Cerebellar nuclear complex (tissue), 1 donor: ENCODE measurements around the gene EYS.
"Not testable (repeated sequence)": the region's sequence is repeated elsewhere in the genome, so short reads cannot be mapped to it uniquely, and the experiment has no call there.

Experiments
- DNase-seq, 2 experiments: peaks; one replicate each; lab custom pipeline; 2025; lab: John Stamatoyannopoulos, UW

The EYS gene

DNA sequence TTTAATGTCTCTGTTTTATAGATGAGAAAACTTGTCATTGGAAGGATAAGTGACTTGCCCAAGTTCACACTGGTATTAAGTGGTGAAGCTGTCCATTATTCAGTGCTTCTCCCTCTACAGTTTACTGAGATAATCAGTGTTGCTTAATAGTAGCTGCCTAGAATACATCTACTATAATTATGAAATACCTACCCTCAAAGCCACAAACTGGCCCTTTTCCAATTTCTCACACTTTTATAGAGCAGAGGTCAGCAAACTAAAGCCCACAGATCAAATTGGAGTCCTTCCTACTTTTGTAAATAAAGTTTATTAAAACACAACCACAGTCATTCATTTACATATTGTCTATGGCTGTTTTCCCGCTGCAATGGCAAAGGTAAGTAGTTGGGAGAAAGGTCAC is 73.5 kb downstream of the EYS start:
- DNase-seq = no peak

DNA sequence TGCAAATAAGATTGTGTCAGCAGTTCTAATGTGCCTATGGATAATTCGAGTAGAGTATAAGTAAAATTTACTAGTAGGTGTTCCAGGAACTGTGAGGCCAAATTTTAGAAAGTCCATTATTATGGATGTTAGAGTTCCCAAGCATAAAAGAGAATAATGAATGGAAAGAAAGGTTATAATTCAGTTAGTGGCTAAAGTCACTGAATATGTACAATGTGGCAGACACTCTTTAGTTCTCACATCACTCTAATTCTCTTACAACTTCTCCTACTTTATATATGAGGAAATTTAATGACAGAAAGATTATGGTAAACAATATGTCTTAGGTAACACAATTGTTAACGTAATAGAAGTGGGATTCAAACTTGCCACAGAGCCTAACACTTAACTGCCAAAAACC is 75.3 kb downstream of the EYS start:
- DNase-seq = no peak

DNA sequence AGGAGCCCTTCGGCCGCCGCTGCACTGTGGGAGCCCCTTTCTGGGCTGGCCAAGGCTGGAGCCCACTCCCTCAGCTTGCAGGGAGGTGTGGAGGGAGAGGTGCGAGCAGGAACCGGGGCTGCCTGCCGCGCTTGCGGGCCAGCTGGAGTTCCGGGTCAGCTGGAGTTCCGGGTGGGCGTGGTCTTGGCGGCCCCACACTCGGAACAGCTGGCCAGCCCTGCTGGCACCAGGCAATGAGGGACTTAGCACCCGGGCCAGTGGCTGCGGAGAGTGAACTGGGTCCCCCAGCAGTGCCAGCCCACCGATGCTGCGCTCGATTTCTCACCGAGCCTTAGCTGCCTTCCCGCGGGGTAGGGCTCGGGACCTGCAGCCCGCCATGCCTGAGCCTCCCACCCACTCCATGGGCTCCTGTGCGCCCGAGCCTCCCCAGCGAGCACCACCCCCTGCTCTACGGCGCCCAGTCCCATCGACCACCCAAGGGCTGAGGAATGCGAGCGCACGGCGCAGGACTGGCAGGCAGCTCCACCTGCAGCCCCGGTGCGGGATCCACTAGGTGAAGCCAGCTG is 79.5 kb downstream of the EYS start:
- not testable (repeated sequence) for DNase-seq

DNA sequence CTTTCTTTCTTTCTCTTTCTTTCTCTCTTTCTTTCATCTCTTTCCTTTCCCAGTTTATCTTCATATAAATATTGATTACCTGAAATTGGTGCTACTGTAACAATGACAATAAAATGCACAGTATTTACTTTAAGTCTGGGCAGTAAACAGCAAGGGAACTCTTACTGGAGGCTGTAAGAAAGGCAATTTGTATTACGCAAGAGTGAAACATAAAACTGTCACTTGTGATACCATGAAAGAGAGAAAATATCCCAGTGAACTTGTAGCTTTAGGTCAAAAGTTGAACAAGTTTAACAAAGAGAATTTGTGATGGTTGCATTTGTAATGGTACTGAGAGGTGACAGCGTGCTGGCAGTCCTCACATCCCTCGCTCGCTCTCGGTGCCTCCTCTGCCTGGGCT is 80.0 kb downstream of the EYS start:
- no peak for DNase-seq

DNA sequence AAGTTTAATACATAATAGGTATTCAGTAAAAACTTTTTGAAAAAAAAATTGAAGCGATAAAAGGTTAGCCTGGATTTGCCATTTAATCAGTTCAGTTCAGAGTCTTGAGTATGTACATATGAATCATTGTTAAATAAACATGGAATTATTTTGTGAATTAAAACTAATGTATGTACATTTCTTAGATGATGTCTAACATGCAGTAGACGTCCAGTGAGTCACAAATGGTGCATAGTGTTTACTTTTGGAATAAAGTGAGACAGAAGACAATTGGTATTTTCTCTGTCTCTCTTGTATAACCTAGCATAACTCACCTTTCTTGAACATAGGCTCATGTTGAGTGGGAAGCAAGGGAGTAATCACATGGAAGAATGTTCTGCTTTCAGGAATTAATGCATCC is 83.5 kb downstream of the EYS start:
- DNase-seq = no peak

DNA sequence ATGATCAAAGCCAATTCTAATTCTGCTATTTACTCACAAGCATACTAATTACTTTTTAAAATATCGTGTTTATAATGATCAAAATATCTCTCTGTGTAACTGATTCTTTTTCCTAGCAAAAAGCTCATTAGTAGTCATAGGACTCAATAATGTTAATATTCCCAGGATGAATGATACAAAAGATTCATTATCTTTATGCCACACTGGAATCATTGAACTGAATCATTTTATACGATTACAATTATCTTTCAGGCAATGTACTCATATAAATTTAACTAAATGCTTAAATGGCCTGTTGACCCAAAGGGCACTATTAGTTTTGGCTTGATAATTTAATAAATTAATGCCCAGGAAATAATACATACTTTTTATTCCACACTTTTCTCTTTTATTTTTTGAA is 96.3 kb downstream of the EYS start:
- DNase-seq = no peak

DNA sequence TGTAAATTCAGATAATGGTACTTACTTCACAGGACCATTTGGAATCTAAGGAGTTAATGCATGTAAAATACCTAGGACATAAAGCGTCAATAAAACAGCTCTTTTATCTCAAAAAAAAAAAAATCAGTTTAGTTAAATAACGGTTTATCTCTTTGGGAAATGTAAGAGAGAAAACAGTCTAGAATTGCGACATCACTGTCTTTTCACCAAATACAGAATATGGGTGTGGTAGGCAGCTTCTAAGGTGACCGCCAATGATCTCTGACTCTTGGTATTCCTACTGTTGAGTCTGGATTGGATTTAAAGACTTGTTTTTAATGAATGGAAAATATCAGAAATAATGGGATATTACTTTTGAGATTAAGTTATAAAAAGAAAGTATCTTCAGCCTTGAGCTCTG is 111.5 kb downstream of the EYS start:
- no peak for DNase-seq

DNA sequence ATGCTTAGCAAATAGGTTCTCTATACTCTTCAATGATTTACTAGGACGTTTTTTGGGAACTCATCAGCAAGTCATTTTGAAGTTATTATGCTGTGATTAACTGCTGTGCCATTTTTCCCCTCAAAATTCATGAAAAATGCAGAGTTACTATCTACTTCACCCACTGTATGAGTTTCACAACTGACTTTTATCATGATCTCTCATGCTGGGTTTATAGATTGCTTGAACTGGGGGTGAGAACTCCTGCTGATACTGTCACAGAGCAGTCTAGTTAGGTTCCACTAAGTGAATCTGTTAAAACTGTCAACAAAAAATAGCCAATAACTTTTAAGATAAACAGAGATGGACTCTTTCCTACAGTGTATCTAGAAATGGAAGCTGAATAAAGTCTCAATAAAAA is 136.7 kb downstream of the EYS start:
- DNase-seq = no peak

DNA sequence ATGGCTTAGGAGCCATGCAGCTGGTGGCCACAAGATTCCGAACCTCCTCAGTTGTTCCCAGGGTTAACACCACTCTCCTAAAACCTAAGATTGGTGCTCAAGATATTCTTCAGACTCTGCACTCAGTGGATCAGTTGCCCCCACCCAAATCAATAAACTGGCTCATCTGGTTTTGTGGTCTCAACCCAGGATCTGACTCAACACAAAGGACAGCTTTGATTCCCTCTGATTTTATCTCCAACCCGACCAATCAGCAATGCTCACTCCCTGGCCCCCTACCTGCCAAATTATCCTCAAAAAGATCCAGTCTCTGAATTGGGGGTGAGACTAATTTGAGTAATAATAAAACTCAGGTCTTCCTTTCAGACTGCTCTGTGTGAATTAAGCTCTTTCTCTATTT is 137.5 kb downstream of the EYS start:
- no peak for DNase-seq

DNA sequence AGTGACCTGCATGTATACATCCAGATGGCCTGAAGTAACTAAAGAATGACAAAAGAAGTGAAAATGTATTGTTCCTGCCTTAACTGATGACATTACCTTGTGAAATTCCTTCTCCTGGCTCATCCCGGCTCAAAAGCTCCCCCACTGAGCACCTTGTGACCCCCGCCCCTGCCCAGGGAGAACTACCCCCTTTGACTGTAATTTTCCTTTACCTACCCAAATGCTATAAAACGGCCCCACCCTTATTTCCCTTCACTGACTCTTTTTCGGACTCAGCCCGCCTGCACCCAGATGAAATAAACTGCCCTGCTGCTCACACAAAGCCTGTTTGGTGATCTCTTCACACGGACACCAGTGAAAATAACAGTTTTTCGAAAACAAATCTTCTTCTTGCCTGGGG is 138.0 kb downstream of the EYS start:
- not testable (repeated sequence) for DNase-seq

DNA sequence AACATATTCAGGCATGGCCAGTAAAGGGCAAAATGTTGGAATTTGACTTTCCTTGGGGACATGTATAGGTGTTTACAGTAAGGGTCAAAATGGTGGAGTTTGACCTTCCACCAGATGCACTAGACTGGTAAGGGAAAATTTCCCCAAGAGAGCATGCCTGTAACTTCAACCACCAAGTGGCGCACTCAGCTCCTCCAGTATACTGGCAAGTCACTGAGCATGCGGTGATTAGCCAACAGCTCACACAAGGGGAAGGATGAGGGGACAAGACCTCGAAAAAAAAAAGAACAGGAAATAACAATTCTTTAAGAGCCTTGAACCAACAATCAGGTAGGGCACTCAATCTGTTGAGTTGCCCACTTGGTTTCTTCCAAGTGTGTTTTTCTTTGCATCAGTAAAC is 140.9 kb downstream of the EYS start:
- DNase-seq = no peak

DNA sequence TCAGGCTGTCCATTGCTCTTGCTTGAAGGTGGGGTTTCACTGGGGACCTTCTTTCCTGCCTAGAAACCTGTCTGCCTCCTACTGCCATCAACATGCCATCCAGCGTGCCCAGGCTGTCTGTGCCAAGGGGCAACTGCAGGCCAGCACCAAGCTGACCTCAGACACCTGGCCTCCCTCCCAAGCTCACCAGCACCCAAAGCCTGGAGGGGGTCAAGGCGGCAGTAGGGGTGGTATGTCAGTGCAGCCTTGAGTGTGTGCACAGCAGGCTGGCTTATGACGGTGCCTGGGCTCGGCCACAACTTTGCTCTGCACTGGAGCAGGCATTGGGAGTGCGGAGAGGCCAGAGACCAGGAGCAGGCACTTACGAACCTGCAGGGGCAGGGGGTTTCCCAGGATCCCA is 149.0 kb downstream of the EYS start:
- no peak for DNase-seq

DNA sequence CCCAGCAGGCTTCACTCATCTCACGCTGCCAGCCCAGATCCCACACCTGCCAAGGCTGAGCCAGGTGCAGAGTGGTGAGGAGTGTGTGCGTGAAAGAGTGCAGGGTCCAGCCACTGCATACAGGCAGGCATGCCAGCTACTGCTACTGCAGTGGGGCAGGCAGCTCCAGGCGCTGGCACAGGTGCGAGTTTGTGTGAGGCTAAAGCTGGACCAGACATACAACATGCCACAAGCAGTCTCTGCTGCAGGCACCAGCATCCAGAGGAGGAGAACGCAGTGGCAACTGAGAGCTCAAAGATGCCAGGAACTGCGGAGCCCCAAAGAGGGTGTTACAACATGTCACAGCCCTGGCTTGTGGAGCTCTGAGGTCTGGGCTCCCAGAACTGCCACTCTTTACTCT is 149.8 kb downstream of the EYS start:
- no peak for DNase-seq

DNA sequence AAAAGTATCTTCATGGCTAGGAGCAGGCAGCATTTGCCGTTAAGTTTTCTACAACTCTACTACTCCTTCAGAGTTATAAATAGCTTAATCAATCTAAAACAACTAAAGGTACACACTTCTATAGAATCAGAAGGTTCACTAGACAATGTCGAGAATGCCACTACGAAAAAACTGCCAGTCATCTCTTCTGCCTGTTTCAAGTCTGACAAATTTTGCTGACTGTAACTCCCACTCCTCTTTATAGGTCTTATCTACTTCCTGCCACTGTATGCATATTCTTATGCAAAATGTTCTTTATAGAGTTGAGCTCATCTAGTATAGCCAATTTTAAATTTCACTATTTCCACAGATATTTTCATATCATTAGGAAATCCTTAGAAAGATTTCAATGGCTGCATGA is 160.1 kb downstream of the EYS start:
- DNase-seq = no peak

DNA sequence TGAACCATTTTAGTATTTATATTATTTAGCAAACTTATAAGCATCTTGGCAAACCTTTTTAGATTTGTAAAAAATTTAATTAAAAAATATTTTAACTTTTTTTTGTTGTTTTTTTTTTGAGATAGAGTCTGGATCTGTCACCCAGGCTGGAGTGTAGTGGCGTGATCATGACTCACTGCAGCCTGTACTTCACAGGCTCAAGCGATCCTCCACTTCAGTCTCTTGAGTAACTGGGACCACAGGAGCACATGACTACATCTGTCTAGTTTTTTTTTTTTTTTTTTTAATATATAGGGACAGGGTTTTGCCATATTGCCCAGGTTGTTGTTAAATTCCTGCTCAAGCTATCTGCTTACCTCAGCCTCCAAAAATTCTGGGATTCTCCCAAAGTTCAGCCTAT is 161.1 kb downstream of the EYS start:
- DNase-seq = no peak

DNA sequence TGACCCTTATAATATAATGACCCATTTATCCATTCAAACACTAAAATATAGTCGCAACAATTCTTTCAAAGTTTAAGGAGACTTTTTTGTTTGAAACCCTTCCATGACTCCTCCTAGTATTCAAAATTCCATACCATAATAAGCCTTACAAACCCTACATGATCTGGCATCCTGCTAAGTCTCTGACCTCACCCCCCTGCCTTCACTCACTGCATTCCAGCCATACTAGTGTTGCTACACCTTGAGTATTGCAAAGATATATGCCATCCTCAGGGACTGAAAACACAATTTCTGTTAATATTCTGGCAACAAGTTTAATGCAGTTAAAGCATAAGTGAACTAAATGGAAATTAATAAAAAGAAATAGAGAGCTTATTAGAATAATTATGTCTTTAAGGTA is 168.4 kb downstream of the EYS start:
- no peak for DNase-seq

DNA sequence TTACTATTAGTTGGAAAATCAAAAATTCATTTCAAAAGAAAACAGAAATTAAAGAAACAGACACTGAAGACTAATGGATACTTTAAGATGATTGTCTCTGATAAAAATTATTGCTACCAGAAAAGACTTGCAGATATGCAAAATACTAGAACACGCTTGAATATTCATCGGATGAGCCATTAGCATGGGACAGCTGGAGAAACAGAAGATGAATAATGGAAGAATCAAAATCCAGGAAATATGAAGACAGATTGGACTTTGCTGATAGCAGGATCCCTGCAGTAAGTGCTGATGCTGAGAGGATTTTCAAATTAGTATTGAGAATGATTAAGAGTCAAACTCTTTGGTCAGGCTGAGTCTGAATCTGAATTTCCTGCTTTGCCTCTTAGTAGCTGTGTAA is 169.4 kb downstream of the EYS start:
- no peak for DNase-seq

DNA sequence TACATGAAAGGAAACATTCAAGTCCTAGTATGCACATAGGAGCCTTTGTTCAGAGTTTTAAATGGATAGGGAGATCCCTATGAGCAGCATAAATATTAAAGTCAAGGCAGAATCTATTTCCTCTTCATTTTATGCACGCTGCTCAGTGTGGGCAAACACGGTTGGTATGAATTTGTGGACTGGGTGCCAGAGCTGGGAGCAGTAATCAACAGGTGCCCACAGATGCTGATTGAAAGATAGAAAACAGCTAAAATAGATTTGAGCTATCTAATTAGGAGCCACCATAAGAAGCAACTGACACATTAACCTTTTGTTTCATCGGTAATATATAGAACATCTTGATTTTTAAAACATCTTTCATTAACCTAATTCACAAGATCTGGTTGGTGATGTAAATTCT is 175.5 kb downstream of the EYS start:
- DNase-seq = no peak

DNA sequence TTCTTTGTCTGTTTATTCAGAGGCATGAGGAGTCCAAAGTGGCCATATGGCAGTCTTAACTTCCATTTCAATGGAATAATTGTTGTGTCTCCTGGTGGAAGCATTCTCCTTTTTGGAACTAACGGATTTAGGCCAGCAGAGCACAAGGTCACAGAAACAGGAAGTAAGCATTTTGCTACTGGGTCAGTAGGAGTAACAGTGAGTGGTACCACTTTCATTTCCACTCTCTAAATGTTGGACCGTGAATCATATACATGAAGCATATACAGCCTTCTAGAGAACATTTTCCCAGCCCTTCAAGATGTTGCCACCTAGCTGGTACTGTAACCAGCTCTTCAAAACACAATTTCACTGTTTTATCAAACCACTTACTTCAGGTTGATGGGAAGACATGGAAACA is 182.8 kb downstream of the EYS start:
- DNase-seq = no peak

DNA sequence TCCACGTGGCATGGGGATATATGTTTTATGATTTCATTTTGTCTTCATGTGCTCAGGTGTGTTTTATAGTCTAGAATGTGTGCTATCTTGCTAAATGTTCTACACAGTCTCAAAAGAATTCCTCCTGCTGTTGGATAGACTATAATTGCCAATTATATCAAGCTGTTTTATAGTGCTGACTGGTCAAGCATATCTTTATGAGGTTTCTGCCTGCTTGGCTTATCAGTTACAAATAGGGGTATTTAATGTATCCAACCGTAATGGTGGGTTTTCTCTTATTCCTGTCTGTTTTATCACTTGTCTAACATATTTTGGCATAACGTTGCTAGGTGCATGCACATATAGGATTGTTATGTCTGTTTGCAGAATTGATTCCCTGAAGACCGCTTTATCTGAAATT is 201.3 kb downstream of the EYS start:
- no peak for DNase-seq

DNA sequence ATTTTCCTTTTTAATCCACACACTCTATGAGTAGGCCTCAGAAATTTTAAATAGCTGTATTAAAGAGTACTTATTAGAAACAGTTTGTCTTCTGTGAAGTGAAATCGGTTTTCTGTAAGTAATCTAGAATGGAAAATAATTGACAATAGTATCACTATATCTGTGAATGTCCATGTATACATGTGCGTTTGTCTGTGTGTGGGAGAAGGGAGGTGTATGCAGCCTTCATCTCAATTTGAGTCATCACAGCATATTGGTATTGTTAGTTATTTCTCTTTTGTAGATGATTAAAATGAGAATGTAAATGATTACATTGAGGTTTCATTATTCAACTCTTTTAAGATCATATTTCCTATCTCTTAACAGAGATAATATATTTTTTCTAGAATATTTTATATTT is 206.0 kb downstream of the EYS start:
- no peak for DNase-seq

DNA sequence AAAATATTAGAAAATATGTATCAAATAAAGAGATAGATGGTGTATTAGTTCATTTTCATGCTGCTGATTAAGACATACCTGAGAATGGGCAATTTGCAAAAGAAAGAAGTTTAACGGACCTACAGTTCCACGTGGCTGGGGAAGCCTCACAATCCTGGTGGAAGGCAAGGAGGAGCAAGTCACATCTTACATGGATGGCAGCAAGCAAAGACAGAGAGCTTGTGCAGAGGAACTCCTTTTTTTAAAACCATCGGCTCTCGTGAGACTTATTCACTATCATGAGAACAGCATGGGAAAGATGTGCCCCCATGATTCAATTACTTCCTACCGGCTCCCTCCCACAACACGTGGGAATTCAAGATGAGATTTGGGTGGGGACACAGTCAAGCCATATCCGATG is 223.4 kb downstream of the EYS start:
- DNase-seq = not testable (repeated sequence)

DNA sequence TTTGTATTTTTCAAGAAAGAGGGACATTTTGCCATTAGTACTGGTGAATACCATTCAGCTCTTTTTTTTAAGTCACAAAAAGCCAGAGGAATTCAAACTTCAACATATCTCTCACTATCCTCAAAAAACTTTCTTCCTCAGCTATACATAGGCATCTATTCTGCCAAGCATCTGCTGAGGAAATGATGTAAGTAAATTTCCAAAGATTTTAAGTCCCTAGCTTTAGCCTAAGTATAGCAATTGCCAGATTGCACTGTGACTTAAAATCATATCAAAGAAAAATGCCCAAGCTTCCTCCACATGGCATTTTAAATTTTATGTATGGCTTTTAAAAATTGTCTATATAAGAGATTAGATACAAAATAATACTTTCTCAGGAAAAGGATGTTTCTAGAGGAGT is 237.4 kb downstream of the EYS start:
- no peak for DNase-seq

DNA sequence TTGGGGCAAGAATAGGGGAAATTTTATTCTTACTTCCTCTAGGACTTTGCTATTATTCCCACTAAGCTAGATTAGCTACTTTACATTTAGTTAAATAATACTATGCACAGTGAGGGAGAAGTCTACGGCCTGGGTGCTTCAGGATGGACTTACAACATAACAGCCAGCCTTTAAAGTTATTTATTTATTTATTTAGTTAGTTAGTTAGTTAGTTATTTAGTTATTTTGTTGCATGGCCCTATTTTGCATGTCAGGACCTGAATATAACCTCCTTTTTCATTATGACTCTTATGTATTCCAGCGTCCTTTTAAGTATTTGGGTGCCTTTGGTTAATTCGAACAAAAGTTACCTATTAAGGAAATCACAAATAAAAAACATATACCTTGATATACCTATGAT is 238.7 kb downstream of the EYS start:
- DNase-seq = no peak

DNA sequence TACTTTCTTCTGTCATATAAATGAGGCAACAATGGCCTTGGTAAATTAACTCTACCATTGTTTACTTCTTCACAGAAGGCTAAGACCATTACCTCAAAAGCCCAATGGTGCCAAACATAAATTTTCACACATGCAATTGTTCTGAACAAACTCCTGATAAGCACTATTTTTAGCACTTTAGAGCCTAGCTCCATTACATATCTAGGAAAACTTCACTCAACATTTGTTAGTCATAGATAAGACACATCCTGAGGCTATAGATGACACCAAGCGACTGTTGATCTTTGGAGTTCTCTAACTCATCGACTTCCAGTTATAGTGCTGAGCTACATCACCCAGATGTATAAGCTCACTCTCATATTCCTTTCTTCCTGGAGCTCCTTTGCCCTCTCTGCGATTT is 245.9 kb downstream of the EYS start:
- DNase-seq = no peak
